ENCODE data around the gene DPYD. TPM values are rescaled to one million over a fixed set of nuclear protein-coding genes. Genes with fewer than 3 reads are reported as not detected.

The DPYD gene
- total RNA-seq, 2 donors from 2014 or later: 11.1 to 11.5 TPM

DNA sequence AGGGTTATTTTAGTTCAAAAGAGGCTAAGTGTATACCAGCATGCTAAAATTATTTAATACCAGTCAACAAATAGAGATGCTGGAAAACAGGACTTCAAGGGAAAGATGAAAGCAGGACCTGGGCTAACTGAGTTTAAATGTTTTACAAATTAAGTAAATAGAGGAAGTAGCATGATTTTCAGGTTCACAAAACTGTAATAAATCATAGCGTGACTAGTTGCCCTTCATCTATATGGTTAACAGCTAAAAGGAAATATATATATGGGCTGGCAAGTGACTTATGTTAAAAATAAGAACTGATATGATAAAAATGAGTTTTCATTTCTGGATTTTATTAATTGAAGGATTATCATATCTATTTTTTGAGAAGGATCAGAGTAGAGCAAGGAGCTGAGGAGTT lies 25.6 kb downstream of the DPYD start:
- Mint-ChIP-seq H3K36me3 (ENCODE audit: low read depth) (no peaks in the 10 kb centered on the region), H3K4me1 (peaks cover 5% of the 10 kb centered on the region), H3K4me3 (no peak overlapping the region), H3K9me3 (no peaks in the 10 kb centered on the region), H3K27ac (no peak overlapping the region), H3K27me3 (no peaks in the 10 kb centered on the region)
- ATAC-seq (replicated peaks): no peak

- no peaks in the 10 kb centered on the region for H3K27me3 Mint-ChIP-seq
- peaks cover 5% of the 10 kb centered on the region for H3K4me1 Mint-ChIP-seq
- H3K36me3 Mint-ChIP-seq (ENCODE audit: low read depth): no peaks in the 10 kb centered on the region
- no peak for ATAC-seq (replicated peaks)
- H3K4me3 Mint-ChIP-seq: no peak overlapping the region
- no peak overlapping the region for H3K27ac Mint-ChIP-seq
- no peaks in the 10 kb centered on the region for H3K9me3 Mint-ChIP-seq
Observed at GRCh38 chr1:97893844-97894243, 27.0 kb downstream of the DPYD start.

- Mint-ChIP-seq H3K36me3 (ENCODE audit: low read depth) (peaks cover 18% of the 10 kb centered on the region), H3K27me3 (no peaks in the 10 kb centered on the region), H3K9me3 (peaks cover 8% of the 10 kb centered on the region), H3K4me3 (no peak overlapping the region), H3K4me1 (peaks cover 5% of the 10 kb centered on the region), H3K27ac (no peak overlapping the region)
- ATAC-seq (replicated peaks): no peak
Observed at GRCh38 chr1:97886199-97886598, 34.6 kb downstream of the DPYD start.

DNA sequence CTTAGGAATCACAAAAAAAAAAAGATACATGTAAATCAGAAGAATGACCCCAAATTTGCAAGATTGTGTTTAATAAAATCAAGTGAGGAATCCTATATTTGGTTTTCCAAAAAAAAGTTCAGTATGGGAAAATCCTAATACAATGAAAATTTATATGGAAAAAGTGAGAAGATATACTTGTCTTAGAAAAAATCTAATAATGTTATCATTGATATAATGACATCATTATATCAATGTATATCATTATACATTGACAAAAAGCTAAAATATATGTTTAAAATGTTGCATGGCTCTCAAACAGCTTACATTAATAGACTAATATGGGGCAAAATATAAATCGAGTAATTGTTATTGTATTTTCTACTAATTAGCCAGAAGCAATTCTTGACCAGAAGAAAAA lies 37.0 kb downstream of the DPYD start:
- ATAC-seq (replicated peaks): no peak
- H3K27ac Mint-ChIP-seq: no peak overlapping the region
- no peaks in the 10 kb centered on the region for H3K27me3 Mint-ChIP-seq
- peaks cover 5% of the 10 kb centered on the region for H3K4me1 Mint-ChIP-seq
- H3K4me3 Mint-ChIP-seq: no peak overlapping the region
- H3K36me3 Mint-ChIP-seq (ENCODE audit: low read depth): peaks cover 32% of the 10 kb centered on the region
- H3K9me3 Mint-ChIP-seq: peaks cover 8% of the 10 kb centered on the region

DNA sequence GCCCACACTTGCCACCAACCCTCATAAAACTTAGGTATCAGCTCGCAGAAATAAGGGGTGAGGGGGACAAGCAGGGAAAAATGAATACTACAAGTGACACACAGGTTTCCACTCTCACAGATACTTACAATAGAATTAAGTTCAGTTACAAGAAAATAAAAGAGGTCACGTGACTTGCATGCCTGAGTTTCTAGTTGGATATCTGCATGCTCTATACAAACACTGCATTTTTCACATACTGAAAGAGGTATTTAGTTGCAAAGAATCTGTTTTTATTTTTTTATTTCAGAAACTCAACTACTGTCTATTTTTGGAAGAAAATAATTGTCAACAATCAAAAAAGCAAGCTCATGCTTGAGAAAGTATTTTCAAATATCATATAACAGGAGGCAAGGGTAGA lies 43.5 kb downstream of the DPYD start:
- H3K27me3 Mint-ChIP-seq: no peaks in the 10 kb centered on the region
- H3K36me3 Mint-ChIP-seq (ENCODE audit: low read depth): peaks cover 19% of the 10 kb centered on the region
- no peaks in the 10 kb centered on the region for H3K9me3 Mint-ChIP-seq
- H3K4me1 Mint-ChIP-seq: no peaks in the 10 kb centered on the region
- H3K27ac Mint-ChIP-seq: no peak overlapping the region
- ATAC-seq (replicated peaks): no peak
- no peak overlapping the region for H3K4me3 Mint-ChIP-seq

DNA sequence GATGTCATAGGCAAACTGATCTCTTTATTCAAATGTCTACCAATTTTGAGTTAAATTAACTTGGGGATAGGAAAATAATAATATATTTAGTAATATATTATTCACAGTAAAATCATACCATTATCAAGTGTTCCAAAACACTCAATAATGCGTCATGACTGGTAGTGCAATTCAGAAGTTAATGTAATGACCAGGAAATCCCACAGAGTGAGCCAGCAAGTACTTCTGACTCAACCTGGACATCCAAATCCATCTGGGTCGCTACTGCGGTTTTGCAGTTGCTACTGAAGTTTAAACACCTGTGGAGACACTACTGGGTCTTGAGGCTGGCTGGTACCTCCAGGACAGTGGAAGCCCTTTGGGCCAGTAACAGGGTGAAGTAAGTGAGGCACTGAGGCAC lies 44.8 kb downstream of the DPYD start:
- Mint-ChIP-seq H3K4me1 (no peaks in the 10 kb centered on the region), H3K9me3 (no peaks in the 10 kb centered on the region), H3K27me3 (no peaks in the 10 kb centered on the region), H3K27ac (no peak overlapping the region), H3K4me3 (no peak overlapping the region), H3K36me3 (ENCODE audit: low read depth) (peaks cover 23% of the 10 kb centered on the region)
- no peak for ATAC-seq (replicated peaks)

DNA sequence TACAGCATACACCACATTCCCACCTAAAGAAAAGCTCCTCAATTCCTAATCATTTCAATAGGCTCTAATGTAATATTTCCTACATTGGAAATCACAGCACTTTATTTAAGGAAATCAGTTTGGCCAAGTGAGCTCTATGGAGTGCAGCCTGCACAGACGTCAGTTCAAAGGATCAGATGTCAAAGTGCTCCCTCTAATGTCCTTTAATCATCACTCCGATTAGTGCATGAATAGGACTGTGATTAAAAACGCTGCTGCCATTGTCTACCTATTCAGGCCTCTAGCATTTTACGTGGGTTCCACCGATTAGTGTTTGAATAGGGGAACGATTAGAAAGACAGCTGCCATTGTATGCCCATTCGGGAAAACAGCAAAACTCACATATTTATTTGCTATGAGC lies 50.2 kb downstream of the DPYD start:
- no peaks in the 10 kb centered on the region for H3K27me3 Mint-ChIP-seq
- no peak overlapping the region for H3K4me3 Mint-ChIP-seq
- peaks cover 3% of the 10 kb centered on the region for H3K9me3 Mint-ChIP-seq
- peaks cover 22% of the 10 kb centered on the region for H3K36me3 Mint-ChIP-seq (ENCODE audit: low read depth)
- no peak for ATAC-seq (replicated peaks)
- peaks cover under 1% of the 10 kb centered on the region for H3K4me1 Mint-ChIP-seq
- H3K27ac Mint-ChIP-seq: no peak overlapping the region

DNA sequence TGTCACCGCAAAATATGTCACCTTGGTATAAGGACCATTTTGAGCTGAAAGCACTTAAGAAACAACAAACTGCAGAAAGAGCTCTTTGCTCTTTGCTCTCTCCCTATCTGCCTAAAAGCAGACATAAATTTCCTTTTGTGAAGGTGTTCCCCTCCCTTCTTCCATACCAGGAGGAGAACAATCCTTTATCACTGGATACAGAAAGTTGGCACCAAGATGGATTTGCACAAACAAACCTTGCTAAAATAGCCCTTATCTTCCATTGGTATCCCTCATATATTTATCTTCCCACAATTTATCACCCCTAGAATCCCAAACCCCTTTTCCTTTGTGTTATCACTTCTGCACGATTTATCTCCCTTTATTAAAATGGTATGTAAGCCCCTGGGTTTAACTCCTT lies 51.4 kb downstream of the DPYD start:
- Mint-ChIP-seq H3K4me1 (peaks cover 11% of the 10 kb centered on the region), H3K27me3 (no peaks in the 10 kb centered on the region), H3K4me3 (no peak overlapping the region), H3K36me3 (ENCODE audit: low read depth) (peaks cover 22% of the 10 kb centered on the region), H3K9me3 (peaks cover 3% of the 10 kb centered on the region), H3K27ac (no peak overlapping the region)
- ATAC-seq (replicated peaks): no peak

- Mint-ChIP-seq H3K36me3 (ENCODE audit: low read depth) (peaks cover 20% of the 10 kb centered on the region), H3K27ac (no peak overlapping the region), H3K27me3 (no peaks in the 10 kb centered on the region), H3K4me3 (no peak overlapping the region), H3K4me1 (peaks cover 17% of the 10 kb centered on the region), H3K9me3 (peaks cover 3% of the 10 kb centered on the region)
- no peak for ATAC-seq (replicated peaks)
Observed at GRCh38 chr1:97867127-97867526, 53.7 kb downstream of the DPYD start.

DNA sequence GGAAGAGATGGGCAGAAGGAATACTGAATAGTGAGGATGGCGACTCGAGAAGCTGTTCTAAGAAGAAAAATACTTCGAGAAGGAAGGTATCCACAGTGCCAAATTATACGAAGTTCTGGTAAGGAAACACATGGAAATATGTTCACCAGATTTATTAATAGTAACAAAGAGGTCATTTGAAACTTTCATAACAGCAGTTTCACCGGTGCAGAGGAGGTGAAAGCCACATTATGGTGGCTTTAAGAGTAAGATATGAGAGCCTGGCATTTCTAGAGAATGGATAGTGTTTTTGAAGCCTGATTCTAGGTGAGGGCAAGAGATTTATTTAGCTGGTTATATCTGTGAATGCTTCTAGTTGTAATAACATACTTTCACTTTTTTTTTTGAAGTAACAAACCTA lies 56.2 kb downstream of the DPYD start:
- Mint-ChIP-seq H3K4me1 (peaks cover 17% of the 10 kb centered on the region), H3K27ac (peak overlapping the region; percentile 41)

DNA sequence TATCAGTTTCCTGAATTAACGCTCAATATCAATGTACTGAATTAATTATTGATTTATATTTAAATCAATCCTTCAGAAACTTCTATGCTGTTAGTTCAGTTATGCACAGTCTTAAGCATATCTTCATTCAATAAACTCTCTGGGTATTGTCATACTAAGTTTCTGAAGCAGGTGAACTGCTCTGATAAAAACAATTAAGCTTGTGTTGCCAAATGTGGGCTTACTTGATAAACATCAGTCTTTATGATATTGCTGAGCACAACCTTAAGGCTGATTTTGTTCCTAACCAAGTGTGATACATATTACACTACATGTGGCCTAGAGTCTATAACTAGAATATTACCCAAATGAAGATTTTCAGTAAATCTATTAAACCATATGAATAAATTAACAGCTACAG lies 67.6 kb downstream of the DPYD start:
- Mint-ChIP-seq H3K9me3 (no peaks in the 10 kb centered on the region), H3K4me3 (no peak overlapping the region), H3K36me3 (ENCODE audit: low read depth) (peaks cover 9% of the 10 kb centered on the region), H3K4me1 (peaks cover 4% of the 10 kb centered on the region), H3K27ac (no peak overlapping the region), H3K27me3 (no peaks in the 10 kb centered on the region)
- no peak for ATAC-seq (replicated peaks)

More for the DNA sequence above, 56.2 kb downstream of the DPYD start:
- peak overlapping the region; percentile 3 for H3K4me3 Mint-ChIP-seq
- no peaks in the 10 kb centered on the region for H3K27me3 Mint-ChIP-seq
- H3K36me3 Mint-ChIP-seq (ENCODE audit: low read depth): peaks cover 11% of the 10 kb centered on the region
- no peak for ATAC-seq (replicated peaks)
- peaks cover 1% of the 10 kb centered on the region for H3K9me3 Mint-ChIP-seq

DNA sequence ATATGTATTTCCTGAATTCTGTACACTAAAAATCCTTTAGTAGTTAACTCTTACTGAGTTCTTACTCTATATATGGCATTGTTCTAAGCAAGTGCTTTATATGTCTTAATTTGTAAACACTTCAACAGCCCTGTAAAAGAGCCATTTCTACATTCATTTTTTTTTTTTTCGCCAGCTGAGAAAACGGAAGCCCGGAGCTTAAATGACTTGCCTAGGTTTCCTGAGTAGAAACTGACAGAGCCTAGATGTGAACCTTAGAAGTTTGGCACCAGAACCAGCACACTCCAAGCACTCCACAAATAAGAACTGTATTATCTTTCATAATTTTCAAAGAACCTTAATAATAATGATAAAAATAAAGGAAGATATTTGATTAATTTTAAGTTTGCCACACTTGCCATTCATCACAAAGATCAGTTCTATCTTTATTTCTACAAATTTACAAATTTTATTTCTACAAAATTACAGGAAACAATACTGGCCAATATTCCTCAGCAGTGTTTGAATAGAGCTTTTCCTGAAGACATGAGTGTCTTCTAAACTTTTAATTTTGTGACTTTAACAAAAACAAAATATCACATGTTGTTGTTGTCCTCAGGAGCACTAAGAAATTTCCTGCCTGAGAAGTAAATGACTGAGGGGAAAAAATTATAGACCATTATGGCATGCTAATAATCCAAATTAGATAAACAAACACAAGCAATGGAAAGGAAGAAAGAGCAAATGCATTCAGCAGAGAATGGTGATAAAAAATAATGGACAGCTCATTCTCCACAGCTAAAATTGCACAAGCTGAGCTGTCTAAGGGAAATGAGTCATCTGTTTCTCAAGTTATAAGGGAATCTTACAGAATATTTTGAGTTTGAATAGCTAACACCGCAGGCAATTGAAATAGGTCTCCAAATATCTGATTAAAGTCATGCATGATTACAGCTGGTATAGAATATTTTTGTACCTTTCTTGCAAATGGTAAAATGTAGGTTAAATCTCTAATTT lies 71.2 kb downstream of the DPYD start:
- H3K4me3 Mint-ChIP-seq: no peak overlapping the region
- H3K9me3 Mint-ChIP-seq: no peaks in the 10 kb centered on the region
- H3K27ac Mint-ChIP-seq: no peak overlapping the region
- H3K27me3 Mint-ChIP-seq: no peaks in the 10 kb centered on the region
- H3K4me1 Mint-ChIP-seq: no peaks in the 10 kb centered on the region
- peaks cover 5% of the 10 kb centered on the region for H3K36me3 Mint-ChIP-seq (ENCODE audit: low read depth)
- peak; percentile 58 for ATAC-seq (replicated peaks)

DNA sequence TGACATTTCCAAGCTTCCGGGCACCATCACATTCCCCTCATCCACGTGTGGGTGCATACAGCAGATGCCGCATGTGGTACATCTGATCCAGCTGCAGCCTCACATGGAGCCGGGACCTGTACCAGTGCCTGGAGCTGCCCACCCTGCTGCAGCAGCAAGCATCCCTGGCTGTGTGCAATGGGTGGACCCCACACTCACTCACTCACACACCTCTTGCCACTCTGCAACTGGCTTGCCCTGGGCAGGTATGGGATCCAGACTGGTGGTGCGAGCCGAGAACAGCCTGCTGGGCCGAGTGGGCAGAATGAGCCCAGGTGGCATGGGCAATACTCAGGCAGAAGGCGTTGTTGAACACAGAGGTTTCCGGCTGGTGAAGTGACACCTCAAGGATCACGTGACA lies 75.0 kb downstream of the DPYD start:
- no peaks in the 10 kb centered on the region for H3K9me3 Mint-ChIP-seq
- no peak for ATAC-seq (replicated peaks)
- H3K27me3 Mint-ChIP-seq: no peaks in the 10 kb centered on the region
- no peak overlapping the region for H3K4me3 Mint-ChIP-seq
- no peaks in the 10 kb centered on the region for H3K4me1 Mint-ChIP-seq
- H3K36me3 Mint-ChIP-seq (ENCODE audit: low read depth): peaks cover 5% of the 10 kb centered on the region
- no peak overlapping the region for H3K27ac Mint-ChIP-seq

- Mint-ChIP-seq H3K9me3 (no peaks in the 10 kb centered on the region), H3K4me1 (no peaks in the 10 kb centered on the region), H3K27me3 (no peaks in the 10 kb centered on the region), H3K4me3 (no peak overlapping the region), H3K36me3 (ENCODE audit: low read depth) (peaks cover 5% of the 10 kb centered on the region), H3K27ac (no peak overlapping the region)
- ATAC-seq (replicated peaks): no peak
Observed at GRCh38 chr1:97844552-97845089, 76.2 kb downstream of the DPYD start.

DNA sequence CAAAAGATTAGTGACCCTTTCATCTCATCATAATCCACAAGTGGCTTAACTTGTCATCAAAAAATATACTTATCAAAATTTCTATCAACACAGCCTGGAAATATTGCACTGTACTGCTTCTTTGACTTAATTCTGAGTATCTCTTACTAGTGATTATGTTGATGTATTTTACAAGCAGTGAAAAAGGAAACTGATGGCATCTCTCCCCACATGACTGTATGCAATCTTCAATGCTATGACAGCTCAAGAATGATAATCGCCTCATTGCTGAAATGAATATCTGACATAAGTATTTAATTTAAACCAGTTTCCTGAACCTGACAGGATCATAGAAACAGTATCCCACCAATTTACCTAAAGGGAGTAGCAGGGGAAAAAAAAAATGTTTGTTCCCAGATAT lies 79.5 kb downstream of the DPYD start:
- Mint-ChIP-seq H3K27ac (no peak overlapping the region), H3K27me3 (no peaks in the 10 kb centered on the region), H3K9me3 (no peaks in the 10 kb centered on the region), H3K4me3 (no peak overlapping the region), H3K4me1 (no peaks in the 10 kb centered on the region), H3K36me3 (ENCODE audit: low read depth) (peaks cover 3% of the 10 kb centered on the region)
- no peak for ATAC-seq (replicated peaks)
